GM19239 (cell line): ENCODE measurements around the gene GK.
"Not testable (repeated sequence)": the region's sequence is repeated elsewhere in the genome, so short reads cannot be mapped to it uniquely, and the experiment has no call there.

Source experiments
- DNase-seq: peaks from one replicate; pipeline ENCODE4 v3.0.0; 2011; ENCODE audit warnings: low spot score; ENCODE audit not compliant: insufficient read length
- FAIRE-seq: peaks from 2 replicates; lab custom pipeline; 2011; peaks lifted over from hg19 to GRCh38; lab: Jason Lieb, UNC

GK gene

GRCh38 chrX:30690330-30690729 lies 37.1 kb downstream of the GK start:
- DNase-seq: no peak
- FAIRE-seq: peak; percentile 48

GRCh38 chrX:30693999-30694650 lies 40.9 kb downstream of the GK start:
- DNase-seq (no peak), FAIRE-seq (no peak)

GRCh38 chrX:30702736-30703135 lies 49.5 kb downstream of the GK start:
- FAIRE-seq (no peak), DNase-seq (no peak)

GRCh38 chrX:30706216-30706775 lies 53.1 kb downstream of the GK start:
- DNase-seq: no peak
- FAIRE-seq: no peak

- DNase-seq (no peak), FAIRE-seq (no peak)
Measured at GRCh38 chrX:30712214-30712613, 59.0 kb downstream of the GK start.

- no peak for DNase-seq
- peak; percentile 97 for FAIRE-seq
Measured at GRCh38 chrX:30713061-30713525, 59.9 kb downstream of the GK start.

GRCh38 chrX:30714138-30714537 lies 60.9 kb downstream of the GK start:
- FAIRE-seq (no peak), DNase-seq (no peak)

GRCh38 chrX:30715976-30716375 lies 62.8 kb downstream of the GK start:
- peak; percentile 33 for FAIRE-seq
- no peak for DNase-seq

GRCh38 chrX:30733852-30734660 lies 80.8 kb downstream of the GK start:
- FAIRE-seq: no peak

GRCh38 chrX:30734782-30735181 lies 81.6 kb downstream of the GK start:
- FAIRE-seq: no peak
- DNase-seq: no peak

More at GRCh38 chrX:30733852-30734660, 80.8 kb downstream of the GK start:
- DNase-seq: no peak

GRCh38 chrX:30735839-30736238 lies 82.6 kb downstream of the GK start:
- DNase-seq (no peak), FAIRE-seq (peak; percentile 89)

GRCh38 chrX:30741545-30741944 lies 88.3 kb downstream of the GK start:
- DNase-seq (no peak), FAIRE-seq (no peak)

GRCh38 chrX:30748342-30748960 lies 95.2 kb downstream of the GK start:
- no peak for FAIRE-seq

GRCh38 chrX:30751497-30751896 lies 98.3 kb downstream of the GK start:
- DNase-seq (no peak), FAIRE-seq (no peak)

More at GRCh38 chrX:30748342-30748960, 95.2 kb downstream of the GK start:
- DNase-seq: no peak

- no peak for FAIRE-seq
- DNase-seq: no peak
Measured at GRCh38 chrX:30762755-30763154, 109.5 kb downstream of the GK start.

- FAIRE-seq, DNase-seq: not testable (repeated sequence)
Measured at GRCh38 chrX:30773764-30774163, 120.5 kb downstream of the GK start.

GRCh38 chrX:30777575-30777974 lies 124.4 kb downstream of the GK start:
- DNase-seq: no peak
- FAIRE-seq: no peak

- FAIRE-seq: no peak
- DNase-seq: no peak
Measured at GRCh38 chrX:30779453-30780030, 126.3 kb downstream of the GK start.
